Cortex of kidney (tissue), 1 donor: ENCODE data around the gene RASGEF1C.

ENCODE experiments used
- DNase-seq: peaks from one replicate; lab custom pipeline; 2025; lab: John Stamatoyannopoulos, UW

The RASGEF1C gene

GRCh38 chr5:180119031-180119902, 89.7 kb downstream of the RASGEF1C start:
- DNase-seq: no peak

- DNase-seq: no peak
Observed at GRCh38 chr5:180118391-180118791, 90.6 kb downstream of the RASGEF1C start.

- no peak for DNase-seq
Observed at GRCh38 chr5:180117000-180117725, 91.8 kb downstream of the RASGEF1C start.

- DNase-seq: no peak
Observed at GRCh38 chr5:180116077-180116999, 92.7 kb downstream of the RASGEF1C start.

- DNase-seq: no peak
Observed at GRCh38 chr5:180115326-180116076, 93.5 kb downstream of the RASGEF1C start.

GRCh38 chr5:180114304-180115003, 94.6 kb downstream of the RASGEF1C start:
- DNase-seq: no peak

- no peak for DNase-seq
Observed at GRCh38 chr5:180113660-180114303, 95.2 kb downstream of the RASGEF1C start.

- no peak for DNase-seq
Observed at GRCh38 chr5:180112181-180112861, 96.7 kb downstream of the RASGEF1C start.

- no peak for DNase-seq
Observed at GRCh38 chr5:180111273-180112002, 97.6 kb downstream of the RASGEF1C start.

GRCh38 chr5:180109920-180110319, 99.1 kb downstream of the RASGEF1C start:
- no peak for DNase-seq

- no peak for DNase-seq
Observed at GRCh38 chr5:180107005-180107404, 102.0 kb downstream of the RASGEF1C start.

GRCh38 chr5:180105827-180106312, 103.1 kb downstream of the RASGEF1C start:
- DNase-seq: no peak

GRCh38 chr5:180104168-180104530, 104.9 kb downstream of the RASGEF1C start:
- DNase-seq: no peak

GRCh38 chr5:180103487-180104167, 105.4 kb downstream of the RASGEF1C start:
- DNase-seq: no peak

- no peak for DNase-seq
Observed at GRCh38 chr5:180102636-180103035, 106.4 kb downstream of the RASGEF1C start.

- DNase-seq: no peak
Observed at GRCh38 chr5:180101451-180102105, 107.4 kb downstream of the RASGEF1C start.

- DNase-seq: no peak
Observed at GRCh38 chr5:180100621-180101450, 108.2 kb downstream of the RASGEF1C start.
